HepG2 (cell line): ENCODE data around the gene MDFIC. TPM values are rescaled to one million over a fixed set of nuclear protein-coding genes. Genes with fewer than 3 reads are reported as not detected.

Source experiments
- EP300 ChIP-seq, 3 experiments: sonication (generic) in 1 of 3; formaldehyde crosslinking in 1 of 3; IDR thresholded peaks; 2 replicates each; pipeline versions ENCODE4 v1.5.1 to v1.6.1; 2011 to 2020; ENCODE audit warnings: low read depth in 2 of 3, low read length in 2 of 3, borderline replicate concordance in 1 of 3, improper control_type of control experiment in 1 of 3, mild to moderate bottlenecking in 1 of 3, missing genetic modification reagents in 1 of 3, moderate library complexity in 1 of 3
- IRX3 ChIP-seq: sonication (generic); formaldehyde crosslinking; IDR thresholded peaks from 2 replicates; pipeline ENCODE4 v1.8.1; 2023; ENCODE audit warnings: mild to moderate bottlenecking, low read depth, missing genetic modification reagents, borderline replicate concordance
- NR2C2 ChIP-seq: sonication (generic); formaldehyde crosslinking; IDR thresholded peaks from 2 replicates; pipeline ENCODE4 v1.4.0; 2020; ENCODE audit warnings: missing genetic modification reagents, mild to moderate bottlenecking, moderate library complexity, borderline replicate concordance
- polyA plus RNA-seq, 8 experiments: library from polyadenylated mRNA; depleted of rRNA in 3 of 8; stranded (reverse) in 7 of 8; unstranded in 1 of 8; fragments of >200 nt; fragmentation: Illumina TruSeq in 4 of 8; extraction: Trizol in 4 of 8; gene quantifications; 2 replicates each; pipeline versions ENCODE4 v1.2.1 to v1.2.3, GENCODE V29; 2011 to 2016; ENCODE audit warnings: low read depth in 4 of 8, missing spikeins in 1 of 8, mixed read lengths in 1 of 8; ENCODE audit not compliant: insufficient read depth in 1 of 8
- total RNA-seq, 5 experiments: library from RNA; depleted of rRNA; stranded (reverse); fragments of >200 nt; fragmentation: Illumina TruSeq; extraction: Trizol; gene quantifications; 2 replicates each; pipeline ENCODE4 v1.2.3, GENCODE V29; 2016; ENCODE audit warnings: low read depth in 1 of 5
- TF ChIP-seq, protein P1 (sequence below), 2 experiments: fragments of 450-650 bp in 1 of 2; sonication (generic) in 1 of 2; formaldehyde crosslinking in 1 of 2; IDR thresholded peaks; 2 replicates each; pipeline versions ENCODE4 v1.6.1 to v1.8.0; 2016 to 2022; ENCODE audit warnings: antibody characterized with exemption in 1 of 2, mild to moderate bottlenecking in 1 of 2, missing genetic modification reagents in 1 of 2
- TF ChIP-seq, protein P2 (sequence below): sonication (generic); formaldehyde crosslinking; IDR thresholded peaks from 2 replicates; pipeline ENCODE4 v1.4.0; 2020; ENCODE audit warnings: missing genetic modification reagents, borderline replicate concordance

The MDFIC gene
- total and polyA plus RNA-seq, 2 of the 13 experiments (the other 11 are each of a cell fraction or from before 2014, with no cell fraction given) = 0.13 TPM; not detected in 1

GRCh38 chr7:114979388-114979787, 57.5 kb downstream of the MDFIC start (continued):
- TF ChIP-seq, protein P1, sequence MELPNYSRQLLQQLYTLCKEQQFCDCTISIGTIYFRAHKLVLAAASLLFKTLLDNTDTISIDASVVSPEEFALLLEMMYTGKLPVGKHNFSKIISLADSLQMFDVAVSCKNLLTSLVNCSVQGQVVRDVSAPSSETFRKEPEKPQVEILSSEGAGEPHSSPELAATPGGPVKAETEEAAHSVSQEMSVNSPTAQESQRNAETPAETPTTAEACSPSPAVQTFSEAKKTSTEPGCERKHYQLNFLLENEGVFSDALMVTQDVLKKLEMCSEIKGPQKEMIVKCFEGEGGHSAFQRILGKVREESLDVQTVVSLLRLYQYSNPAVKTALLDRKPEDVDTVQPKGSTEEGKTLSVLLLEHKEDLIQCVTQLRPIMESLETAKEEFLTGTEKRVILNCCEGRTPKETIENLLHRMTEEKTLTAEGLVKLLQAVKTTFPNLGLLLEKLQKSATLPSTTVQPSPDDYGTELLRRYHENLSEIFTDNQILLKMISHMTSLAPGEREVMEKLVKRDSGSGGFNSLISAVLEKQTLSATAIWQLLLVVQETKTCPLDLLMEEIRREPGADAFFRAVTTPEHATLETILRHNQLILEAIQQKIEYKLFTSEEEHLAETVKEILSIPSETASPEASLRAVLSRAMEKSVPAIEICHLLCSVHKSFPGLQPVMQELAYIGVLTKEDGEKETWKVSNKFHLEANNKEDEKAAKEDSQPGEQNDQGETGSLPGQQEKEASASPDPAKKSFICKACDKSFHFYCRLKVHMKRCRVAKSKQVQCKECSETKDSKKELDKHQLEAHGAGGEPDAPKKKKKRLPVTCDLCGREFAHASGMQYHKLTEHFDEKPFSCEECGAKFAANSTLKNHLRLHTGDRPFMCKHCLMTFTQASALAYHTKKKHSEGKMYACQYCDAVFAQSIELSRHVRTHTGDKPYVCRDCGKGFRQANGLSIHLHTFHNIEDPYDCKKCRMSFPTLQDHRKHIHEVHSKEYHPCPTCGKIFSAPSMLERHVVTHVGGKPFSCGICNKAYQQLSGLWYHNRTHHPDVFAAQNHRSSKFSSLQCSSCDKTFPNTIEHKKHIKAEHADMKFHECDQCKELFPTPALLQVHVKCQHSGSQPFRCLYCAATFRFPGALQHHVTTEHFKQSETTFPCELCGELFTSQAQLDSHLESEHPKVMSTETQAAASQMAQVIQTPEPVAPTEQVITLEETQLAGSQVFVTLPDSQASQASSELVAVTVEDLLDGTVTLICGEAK (IDR thresholded peaks at IDR 0.05) = no peak
- TF ChIP-seq, protein P1 (CRISPR knock-in tag; IDR thresholded peaks at IDR 0.05) = no peak
- TF ChIP-seq EP300 (IDR thresholded peaks at IDR 0.05; ENCODE audit: low read depth in 2 of 2, low read length in 2 of 2) = no peak
- no peak for TF ChIP-seq EP300 (CRISPR knock-in tag; IDR thresholded peaks at IDR 0.05; ENCODE audit: borderline replicate concordance)
- TF ChIP-seq IRX3 (CRISPR knock-in tag) = no peak
- no peak for TF ChIP-seq NR2C2 (CRISPR knock-in tag)
- TF ChIP-seq, protein P2, sequence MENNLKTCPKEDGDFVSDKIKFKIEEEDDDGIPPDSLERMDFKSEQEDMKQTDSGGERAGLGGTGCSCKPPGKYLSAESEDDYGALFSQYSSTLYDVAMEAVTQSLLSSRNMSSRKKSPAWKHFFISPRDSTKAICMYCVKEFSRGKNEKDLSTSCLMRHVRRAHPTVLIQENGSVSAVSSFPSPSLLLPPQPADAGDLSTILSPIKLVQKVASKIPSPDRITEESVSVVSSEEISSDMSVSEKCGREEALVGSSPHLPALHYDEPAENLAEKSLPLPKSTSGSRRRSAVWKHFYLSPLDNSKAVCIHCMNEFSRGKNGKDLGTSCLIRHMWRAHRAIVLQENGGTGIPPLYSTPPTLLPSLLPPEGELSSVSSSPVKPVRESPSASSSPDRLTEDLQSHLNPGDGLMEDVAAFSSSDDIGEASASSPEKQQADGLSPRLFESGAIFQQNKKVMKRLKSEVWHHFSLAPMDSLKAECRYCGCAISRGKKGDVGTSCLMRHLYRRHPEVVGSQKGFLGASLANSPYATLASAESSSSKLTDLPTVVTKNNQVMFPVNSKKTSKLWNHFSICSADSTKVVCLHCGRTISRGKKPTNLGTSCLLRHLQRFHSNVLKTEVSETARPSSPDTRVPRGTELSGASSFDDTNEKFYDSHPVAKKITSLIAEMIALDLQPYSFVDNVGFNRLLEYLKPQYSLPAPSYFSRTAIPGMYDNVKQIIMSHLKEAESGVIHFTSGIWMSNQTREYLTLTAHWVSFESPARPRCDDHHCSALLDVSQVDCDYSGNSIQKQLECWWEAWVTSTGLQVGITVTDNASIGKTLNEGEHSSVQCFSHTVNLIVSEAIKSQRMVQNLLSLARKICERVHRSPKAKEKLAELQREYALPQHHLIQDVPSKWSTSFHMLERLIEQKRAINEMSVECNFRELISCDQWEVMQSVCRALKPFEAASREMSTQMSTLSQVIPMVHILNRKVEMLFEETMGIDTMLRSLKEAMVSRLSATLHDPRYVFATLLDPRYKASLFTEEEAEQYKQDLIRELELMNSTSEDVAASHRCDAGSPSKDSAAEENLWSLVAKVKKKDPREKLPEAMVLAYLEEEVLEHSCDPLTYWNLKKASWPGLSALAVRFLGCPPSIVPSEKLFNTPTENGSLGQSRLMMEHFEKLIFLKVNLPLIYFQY (CRISPR knock-in tag) = no peak
